Activated CD8-positive, alpha-beta memory T cell treated with anti-CD3 and anti-CD28 coated beads, Interleukin-2, amount 50 U/mL, for 4 hours (primary cell): ENCODE results near the gene FAM181B.
A peak's percentile ranks its signal among the peaks of the same experiment; 100 is the strongest.

Experiments used
- DNase-seq: peaks from one replicate; pipeline ENCODE4 v3.0.0-alpha.2; 2020

FAM181B gene

GRCh38 chr11:82733444-82734119 lies at the start of gene FAM181B:
TSS of gene FAM181B (minus strand) at chr11:82733864. CDS start at chr11:82733729, 135 bp downstream.
- peak; percentile 30 for DNase-seq

- DNase-seq, result no peak
These were observed 49.2 kb upstream of the FAM181B start for GRCh38 chr11:82782825-82783374.

- no peak for DNase-seq
These were observed 45.1 kb upstream of the FAM181B start for GRCh38 chr11:82778776-82779175.

GRCh38 chr11:82776377-82776776 lies 42.7 kb upstream of the FAM181B start:
- DNase-seq, result no peak

- DNase-seq, result no peak
These were observed 42.2 kb upstream of the FAM181B start for GRCh38 chr11:82775736-82776346.

- no peak for DNase-seq
These were observed 41.6 kb upstream of the FAM181B start for GRCh38 chr11:82775218-82775617.

- no peak for DNase-seq
These were observed 38.1 kb upstream of the FAM181B start for GRCh38 chr11:82771781-82772180.

GRCh38 chr11:82767123-82767522 lies 33.5 kb upstream of the FAM181B start:
- no peak for DNase-seq

GRCh38 chr11:82765466-82766034 lies 31.9 kb upstream of the FAM181B start:
- DNase-seq, result no peak

GRCh38 chr11:82763167-82763566 lies 29.5 kb upstream of the FAM181B start:
- DNase-seq, result no peak

- DNase-seq, result no peak
These were observed 26.0 kb upstream of the FAM181B start for GRCh38 chr11:82759649-82760048.

GRCh38 chr11:82757660-82758357 lies 24.1 kb upstream of the FAM181B start:
- DNase-seq, result no peak

- DNase-seq, result no peak
These were observed 23.3 kb upstream of the FAM181B start for GRCh38 chr11:82756765-82757639.

- no peak for DNase-seq
These were observed 20.7 kb upstream of the FAM181B start for GRCh38 chr11:82754410-82754809.

- DNase-seq, result no peak
These were observed 20.3 kb upstream of the FAM181B start for GRCh38 chr11:82753921-82754320.

- no peak for DNase-seq
These were observed 19.1 kb upstream of the FAM181B start for GRCh38 chr11:82752801-82753200.

GRCh38 chr11:82750643-82751139 lies 17.0 kb upstream of the FAM181B start:
- no peak for DNase-seq

- DNase-seq, result no peak
These were observed 13.8 kb upstream of the FAM181B start for GRCh38 chr11:82747471-82747870.

GRCh38 chr11:82738091-82738490 lies 4.4 kb upstream of the FAM181B start:
- DNase-seq, result no peak

GRCh38 chr11:82734120-82734479 lies 436 bp upstream of the FAM181B start:
- DNase-seq, result no peak

GRCh38 chr11:82732734-82733443 lies 775 bp downstream of the FAM181B start:
- no peak for DNase-seq

GRCh38 chr11:82732348-82732733 lies 1.3 kb downstream of the FAM181B start:
- DNase-seq, result no peak
